ENCODE data around the gene SMAP1.
"Not testable (repeated sequence)": the region's sequence is repeated elsewhere in the genome, so short reads cannot be mapped to it uniquely, and the experiment has no call there.

SMAP1 gene

DNA sequence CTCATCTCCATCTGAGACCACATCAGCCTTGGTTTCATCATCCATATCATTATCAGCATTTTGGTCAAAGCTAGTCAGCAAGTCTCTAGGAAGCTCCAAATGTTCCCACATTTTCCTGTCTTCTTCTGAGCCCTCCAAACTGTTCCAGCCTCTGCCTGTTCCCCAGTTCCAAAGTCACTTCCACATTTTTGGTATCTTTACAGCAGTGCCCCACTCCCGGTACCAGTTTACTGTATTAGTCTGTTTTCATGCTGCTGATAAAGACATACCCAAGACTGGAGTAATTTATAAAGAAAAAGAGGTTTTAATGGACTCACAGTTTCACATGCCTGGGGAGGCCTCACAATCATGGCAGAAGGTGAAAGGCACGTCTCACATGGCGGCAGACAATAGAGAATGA is 74.8 kb downstream of the SMAP1 start:
- DNase-seq: not testable (repeated sequence)

DNA sequence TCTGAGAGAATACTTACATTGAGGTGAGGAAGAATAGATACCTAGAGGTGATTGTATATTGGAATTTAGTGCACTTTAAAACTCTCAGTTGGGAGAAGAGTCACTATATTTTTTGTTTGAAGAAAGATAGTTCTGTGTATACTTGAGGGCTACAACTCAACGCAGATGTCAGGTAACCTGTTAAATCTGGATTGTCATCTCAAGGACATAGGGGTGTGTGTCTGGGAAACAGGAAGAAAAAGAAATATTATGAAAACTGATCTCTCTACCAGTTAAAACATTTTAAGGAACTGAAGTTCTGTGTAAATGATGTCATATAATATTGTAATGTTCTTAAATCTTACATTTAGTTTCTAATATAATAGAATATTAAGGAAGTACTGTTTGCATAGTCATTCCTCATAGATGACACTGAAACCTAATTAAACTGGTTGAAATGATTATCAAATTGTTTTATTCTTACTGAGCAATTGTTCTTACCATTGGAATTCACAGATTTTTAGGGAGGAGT is 86.2 kb downstream of the SMAP1 start:
- no peak for DNase-seq

DNA sequence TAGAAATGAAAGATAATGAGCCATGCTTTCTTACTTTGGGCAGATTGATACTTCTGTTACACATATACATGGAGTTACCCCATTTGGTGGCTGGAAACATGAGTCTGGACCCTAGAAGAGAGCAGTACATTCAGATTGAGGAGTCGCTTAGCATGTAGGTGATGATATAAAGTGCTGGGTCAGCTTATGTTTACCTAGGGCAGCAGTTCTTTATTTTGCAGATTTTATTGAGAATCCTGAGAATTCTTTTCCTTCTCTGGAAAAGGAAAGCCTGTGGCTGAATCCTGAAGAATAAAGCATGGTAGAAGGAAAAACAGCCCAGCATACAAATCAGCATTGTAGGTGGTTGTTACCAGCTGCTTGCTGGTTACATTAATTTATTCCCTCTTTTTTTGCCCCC is 91.2 kb downstream of the SMAP1 start:
- no peak for DNase-seq

DNA sequence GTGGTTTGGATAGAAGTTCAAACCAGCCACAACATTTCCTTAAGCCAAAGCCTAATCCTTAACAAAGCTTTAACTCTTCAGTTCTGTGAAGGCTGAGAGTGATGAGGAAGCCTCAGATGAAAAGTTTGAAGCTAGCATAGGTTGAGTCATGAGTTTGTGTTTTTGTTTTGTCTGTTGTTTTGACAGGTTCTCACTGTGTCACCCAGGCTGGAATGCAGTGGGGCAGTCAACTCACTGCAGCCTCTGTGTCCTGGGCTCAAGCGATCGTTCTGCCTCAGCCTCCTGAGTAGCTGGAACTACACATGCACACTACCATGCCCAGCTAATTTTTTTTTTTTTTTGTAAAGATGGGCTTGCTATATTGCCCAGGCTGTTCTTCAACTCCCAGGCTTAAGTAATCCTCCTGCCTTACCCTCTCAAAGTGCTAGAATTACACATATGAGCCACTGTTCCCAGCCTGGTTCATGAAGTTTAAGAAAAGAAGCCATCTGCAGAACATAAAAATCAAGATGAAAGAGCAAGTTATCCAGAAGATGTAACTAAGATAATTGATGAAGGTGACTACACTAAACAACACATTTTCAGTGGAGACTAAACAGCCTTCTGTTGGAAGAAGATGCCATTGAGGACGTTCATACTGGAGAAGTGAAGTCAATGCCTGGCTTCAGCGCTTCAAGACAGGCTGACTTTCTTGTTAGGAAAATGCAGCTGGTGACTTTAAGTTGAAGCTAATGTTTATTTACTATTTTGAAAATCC is 96.2 kb downstream of the SMAP1 start:
- DNase-seq: no peak

DNA sequence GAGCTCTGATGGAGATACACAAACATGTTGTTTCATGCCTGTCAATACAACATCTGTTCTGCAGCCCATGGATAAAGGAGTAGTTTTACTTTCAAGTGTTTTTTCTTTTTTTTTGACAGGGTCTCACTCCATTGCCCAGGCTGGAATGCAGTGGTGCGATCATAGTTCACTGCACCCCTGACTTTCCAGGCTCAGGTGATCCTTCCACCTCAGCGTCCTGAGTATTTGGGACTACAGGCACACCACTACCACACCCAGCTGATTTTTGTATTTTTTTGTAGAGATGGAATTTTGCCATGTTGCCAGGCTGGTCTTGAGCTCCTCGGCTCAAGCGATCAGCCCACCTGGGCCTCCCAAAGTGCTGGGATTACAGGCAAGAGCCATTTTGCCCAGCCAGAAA is 97.0 kb downstream of the SMAP1 start:
- DNase-seq: no peak

DNA sequence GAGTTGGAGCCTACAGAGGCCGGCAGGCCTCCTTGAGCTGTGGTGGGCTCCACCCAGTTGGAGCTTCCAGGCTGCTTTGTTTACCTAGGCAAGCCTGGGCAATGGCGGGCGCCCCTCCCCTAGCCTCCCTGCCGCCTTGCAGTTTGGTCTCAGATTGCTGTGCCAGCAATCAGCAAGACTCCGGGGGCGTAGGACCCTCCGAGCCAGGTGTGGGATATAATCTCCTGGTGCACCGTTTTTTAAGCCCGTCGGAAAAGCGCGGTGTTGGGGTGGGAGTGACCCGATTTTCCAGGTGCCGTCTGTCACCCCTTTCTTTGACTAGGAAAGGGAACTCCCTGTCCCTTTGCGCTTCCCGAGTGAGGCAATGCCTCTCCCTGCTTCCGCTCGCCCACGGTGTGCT is 103.7 kb downstream of the SMAP1 start:
- not testable (repeated sequence) for DNase-seq

DNA sequence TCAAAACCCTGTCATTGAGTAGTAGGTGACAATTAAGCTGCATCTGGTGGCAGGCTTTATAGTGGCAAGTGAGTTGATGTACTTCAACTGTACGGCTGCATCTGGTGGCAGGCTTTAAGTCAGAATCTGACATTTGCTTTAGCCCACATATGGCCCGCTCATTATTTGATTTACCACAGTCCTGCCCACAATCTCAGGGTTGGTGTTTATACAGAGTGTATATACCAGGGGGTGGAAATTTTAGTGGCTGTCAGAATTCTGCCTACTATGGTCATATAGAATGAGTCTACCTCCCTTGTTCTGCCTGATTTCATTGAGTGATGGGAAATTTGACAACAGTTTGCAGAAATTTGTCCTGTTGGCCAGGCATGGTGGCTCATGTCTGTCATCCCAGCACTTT is 112.3 kb downstream of the SMAP1 start:
- DNase-seq: no peak

DNA sequence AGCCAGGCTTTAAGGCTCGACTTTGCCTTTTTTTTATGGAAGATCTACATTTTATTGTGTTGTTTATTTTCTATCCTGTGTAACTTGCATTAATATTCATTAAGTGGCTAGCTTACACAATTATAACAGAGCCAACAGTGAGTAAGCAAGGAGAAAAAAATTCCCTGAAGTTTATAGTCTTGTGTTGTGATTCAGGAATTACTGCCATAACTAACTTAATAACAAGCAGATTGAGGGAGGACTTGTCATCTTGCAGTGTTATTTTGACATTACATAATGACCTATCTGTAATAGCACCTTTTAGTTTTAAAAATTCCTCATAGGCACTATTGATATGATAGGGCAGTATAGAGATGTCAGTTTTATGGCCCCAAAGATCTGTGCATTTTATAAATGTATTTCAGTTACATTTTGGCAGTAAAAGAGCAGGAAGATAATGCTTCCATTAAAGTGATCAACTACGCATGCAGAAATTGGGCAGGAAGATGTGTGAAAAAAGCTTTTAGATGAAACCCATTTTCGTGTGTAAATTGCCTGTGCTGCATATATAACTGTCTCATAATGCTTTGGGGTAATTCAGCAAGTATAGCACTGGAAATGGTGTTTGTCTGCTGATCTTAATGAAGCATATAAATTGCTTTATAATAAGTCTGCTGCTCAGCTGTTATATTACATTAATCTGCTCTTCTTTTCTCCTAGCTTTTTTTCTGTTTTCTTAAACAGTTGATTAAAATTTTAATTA is 123.0 kb downstream of the SMAP1 start:
- no peak for DNase-seq

DNA sequence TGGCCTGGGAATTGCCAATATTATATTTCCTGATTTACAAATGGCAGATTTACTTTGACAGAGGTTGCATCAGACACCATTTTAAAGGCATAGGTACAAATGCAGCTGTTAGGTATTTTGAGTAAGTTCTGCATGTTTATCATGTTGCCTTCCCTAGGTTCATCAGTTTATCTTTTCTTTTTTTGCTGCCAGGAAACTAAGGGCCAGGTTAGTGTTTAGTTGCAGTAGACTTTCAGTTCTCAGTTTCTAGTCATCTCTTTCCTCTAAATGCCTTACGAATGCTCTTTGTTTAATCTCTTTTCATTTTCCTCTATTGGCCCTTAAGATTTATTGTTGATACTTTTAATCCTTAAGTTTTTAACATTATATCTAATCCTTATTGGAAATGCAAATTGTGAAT is 129.9 kb downstream of the SMAP1 start:
- no peak for DNase-seq

DNA sequence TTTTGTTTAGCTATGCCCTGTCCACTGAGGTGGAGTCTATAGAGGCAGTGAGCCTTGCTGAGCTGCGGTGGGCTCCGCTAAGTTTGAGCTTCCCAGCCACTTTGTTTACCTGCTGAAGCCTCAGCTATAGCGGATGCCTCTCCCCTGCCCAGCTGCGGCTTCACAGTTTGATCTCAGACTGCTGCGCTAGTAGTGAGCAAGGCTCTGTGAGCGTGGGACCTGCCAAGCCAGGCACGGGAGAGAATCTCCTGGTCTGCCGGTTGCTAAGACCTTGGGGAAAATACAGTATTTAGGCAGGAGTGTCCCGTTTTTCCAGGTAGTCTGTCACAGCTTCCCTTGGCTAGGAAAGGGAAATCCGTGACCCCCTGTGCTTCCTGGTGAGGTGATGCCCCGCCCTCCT is 138.4 kb downstream of the SMAP1 start:
- DNase-seq: no peak

DNA sequence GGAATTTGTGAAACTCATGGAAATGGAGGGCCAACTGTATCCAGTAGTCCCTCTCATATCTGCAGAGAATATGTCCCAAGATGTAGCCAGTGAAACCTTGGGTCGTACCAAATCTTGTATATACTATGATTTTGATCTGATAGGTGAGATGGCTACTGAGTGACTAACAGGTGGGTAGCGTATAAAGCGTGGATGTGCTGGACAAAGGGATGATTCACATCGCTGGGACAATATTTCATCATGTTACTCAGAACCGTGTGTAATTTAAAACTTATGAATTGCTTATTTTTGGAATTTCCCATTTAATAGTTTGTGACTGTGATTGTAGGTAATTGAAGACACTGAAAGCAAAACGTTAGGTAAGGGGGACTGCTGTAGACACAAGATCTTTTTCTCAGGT is 144.1 kb downstream of the SMAP1 start:
- no peak for DNase-seq

DNA sequence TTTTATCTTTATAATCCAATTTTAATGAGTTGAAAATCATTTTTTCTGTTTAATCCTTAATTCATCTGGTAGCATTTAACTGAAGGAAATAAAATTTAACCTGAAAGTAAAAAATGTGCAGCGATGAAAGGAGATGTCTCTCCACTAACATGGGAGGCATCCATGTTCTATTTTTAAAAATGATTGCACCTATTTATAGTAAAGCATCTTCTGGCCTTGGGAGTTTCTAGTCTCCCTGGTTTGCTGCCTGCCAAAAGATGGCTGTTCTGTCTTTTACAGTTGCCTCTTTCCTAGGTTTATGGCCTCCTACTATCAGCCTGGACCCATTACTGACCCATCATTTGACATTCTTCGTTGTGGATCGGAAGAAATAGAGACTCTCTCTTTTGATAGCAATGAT is 146.2 kb downstream of the SMAP1 start:
- no peak for DNase-seq

DNA sequence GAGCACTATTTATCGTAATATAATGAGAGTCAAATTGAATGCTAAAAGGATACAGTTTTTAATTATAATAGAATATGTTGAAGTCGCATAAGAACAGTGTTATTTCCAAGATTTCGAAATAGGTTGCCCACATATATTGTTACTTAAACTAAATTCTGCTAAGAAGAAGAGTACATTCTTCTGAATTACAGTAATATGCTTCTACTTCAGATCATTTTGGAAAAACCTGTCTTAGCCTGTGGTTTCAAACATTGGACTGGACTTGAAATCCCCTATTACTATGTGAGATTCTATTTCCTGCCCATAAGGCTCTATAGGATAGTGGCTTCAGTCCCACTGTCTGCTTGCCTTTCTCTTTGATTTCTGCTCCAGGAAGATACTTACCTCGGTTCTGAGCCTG is 152.0 kb downstream of the SMAP1 start:
- DNase-seq: no peak

DNA sequence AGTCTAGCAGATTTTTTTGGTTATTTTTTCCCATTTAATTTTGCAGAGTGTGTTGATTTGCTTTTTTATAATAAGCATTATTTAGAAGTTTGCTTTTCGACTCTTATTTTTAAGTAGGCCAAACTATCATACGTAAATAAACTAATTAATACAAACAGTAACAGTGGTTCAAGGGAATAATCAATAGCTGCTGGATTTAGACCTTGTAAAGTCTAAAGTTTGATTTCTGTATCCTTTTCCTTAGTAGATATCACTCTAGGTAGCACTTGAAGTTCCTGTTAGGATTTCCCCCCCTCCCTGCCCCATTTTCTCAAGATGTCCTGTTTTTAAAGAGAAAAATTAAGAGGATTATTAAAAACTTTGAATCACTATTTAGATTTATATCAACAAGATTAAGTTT is 153.1 kb downstream of the SMAP1 start:
- DNase-seq: no peak

DNA sequence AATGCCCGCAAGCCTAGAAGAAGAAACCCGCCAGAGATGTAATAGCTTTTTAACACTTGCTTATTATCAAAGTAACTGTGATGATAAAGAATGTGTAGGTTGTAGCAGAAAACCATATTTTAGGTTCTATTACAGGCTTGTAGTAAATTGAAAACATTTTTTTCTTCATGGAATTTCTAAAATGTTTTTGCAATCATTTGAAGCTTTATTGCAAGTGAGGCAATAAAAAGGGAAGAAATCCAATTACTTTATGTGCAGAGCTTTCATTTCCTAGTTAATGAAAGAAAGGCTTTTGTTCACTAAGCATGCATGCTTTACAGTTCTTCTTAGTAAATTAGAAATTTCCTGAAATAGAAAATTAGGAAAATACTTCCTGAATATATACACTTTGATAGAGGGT is 154.1 kb downstream of the SMAP1 start:
- no peak for DNase-seq

DNA sequence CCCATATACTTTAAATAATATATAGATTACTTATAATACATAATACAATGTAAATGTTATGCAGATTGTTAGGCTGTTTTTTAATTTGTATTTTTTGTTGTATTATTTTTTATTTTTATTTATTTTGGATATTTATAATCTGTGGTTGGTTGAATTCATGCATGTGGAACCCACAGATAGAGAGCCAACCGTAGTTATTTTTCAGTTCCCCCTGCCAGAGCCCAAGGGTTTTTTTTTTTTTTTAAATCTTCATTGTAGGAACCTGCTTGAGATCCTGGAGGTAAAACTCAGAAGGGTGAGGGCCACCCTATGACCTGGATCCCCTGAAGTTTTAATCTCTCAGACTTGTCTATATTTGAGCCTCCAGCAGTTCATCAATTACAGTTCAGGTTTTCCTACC is 156.0 kb downstream of the SMAP1 start:
- DNase-seq: no peak

DNA sequence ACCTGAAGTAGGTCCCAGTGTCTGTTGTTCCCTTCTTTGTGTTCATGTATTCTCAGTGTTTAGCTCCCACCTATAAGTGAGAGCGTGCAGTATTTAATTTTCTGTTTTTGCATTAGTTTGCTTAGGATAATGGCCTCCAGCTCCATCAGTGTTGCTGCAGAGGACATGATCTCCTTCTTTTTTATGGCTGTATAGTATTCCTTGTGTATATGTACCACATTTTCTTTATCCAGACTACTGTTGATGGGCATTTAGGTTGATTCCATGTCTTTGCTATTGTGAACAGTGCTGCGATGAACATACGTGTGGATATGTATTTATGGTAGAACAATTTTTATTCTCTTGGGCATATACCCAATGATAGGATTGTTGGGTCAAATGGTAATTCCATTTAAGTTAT is 163.7 kb downstream of the SMAP1 start:
- DNase-seq: no peak

DNA sequence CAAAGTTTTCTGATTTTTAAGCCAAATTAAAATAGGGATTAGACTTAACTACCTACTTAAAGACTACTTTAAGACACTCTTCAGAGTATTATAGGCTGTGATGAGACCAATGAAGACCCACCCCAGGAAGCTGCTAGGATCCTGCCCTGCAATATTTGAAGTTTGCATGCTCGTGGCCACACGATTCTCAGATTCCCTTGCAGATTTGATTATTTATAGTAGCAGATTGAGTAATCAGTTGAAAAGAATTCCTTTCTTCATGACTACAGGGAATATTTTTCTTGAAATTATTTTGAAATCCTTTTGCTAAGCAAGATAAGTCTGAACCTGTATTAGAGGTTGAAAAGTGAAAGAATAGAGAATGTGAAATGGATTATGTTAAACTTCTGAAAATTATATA is 166.8 kb downstream of the SMAP1 start:
- DNase-seq: no peak

DNA sequence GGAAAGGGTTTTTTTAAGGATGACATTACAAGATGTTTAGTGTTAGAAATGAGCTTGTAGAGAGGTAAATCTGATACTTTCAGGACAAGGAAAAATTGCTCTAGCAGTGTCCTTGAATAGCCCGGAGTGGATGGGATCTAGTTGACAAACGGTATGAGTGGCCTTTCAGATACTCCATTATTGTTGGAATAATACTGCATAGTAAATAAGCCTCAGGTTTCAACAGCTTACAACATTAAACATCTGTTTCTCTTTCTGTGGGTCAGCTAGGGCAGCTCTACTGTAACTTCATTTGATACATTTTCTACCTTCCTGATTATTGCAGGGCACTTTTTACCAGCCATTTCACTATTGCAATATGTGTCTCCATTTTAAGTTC is 171.2 kb downstream of the SMAP1 start:
- DNase-seq: no peak

DNA sequence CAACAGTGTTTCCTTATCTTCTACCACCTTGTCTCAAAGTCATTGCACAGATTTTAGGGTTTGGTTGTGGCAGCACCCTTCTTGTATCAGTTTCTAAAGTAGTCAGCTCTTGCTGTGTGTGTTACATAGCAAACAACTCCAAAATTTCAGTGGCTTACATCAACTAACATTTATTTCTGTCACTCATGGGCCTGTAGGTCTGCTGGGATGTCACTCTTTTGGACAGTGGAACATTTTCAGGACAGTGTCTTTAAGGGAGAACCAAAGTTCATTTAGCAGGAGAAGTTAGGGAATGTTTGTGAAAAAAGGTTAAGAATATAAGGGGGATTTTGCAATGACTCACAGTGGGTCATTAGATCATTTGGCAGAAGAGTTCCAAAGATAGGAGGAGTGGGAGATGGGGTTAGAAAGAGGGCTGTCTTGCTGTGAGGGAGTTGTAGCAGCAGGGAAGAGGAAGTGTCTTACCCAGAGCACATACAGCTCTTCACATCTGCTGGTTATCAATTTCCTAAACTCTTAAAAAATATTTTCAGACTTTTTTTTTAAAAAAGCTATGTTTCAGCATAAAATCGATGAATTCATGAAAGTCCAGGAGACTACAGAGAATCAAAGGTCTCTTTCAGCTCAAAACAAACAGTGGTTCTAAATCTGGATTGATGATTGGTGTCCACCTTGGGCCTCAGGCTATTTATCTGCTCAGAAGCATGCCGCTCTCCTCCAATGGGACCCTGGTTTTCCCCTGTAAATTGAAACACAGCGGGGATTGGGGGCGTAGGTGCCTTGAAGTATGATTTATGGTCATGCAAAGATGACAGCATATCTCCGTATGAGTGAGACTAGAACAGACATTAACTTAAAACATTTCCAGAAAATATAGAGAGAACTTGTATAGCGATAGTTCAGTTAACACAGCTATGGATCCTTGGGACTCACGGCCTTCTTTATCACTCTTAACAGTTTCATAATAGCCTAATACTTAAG is 171.9 kb downstream of the SMAP1 start:
- no peak for DNase-seq

DNA sequence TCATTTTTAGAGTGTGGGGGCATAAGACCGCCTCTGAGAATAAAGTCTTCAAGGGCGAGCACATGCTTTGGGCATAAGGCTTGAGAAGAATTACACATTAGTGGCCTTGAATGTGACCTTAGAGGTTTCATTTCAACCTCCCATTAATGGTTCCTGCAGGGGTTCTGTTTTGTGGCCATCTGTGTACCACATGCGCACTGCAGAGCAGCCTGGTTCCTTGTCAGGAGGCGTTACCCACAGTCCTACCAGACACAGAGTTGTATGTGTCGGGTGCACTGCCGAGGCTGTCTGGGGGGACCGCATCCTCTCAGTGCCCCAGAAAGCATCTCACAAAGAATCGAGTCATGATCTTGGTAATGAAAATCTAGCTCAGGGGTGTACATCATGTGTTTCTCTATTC is 173.4 kb downstream of the SMAP1 start:
- DNase-seq: no peak

DNA sequence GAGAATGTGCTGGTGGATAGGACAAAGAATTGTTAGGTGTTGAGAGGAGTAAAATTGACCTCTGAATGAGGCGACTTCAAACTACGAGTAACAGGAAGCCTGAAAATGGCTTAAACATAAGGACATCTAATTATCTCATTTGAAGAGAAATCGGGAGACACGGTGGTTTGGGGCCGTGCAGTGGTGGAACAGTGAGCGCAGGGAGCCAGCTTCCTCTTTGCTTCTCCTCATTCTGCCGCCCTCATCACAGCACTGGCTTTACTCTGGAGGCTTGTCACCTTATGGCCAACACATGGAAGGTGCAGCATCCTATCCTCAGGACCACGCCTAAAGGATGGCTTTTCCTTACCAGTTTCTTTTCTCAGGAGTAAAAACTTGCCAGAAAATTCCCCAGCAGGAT is 174.9 kb downstream of the SMAP1 start:
- no peak for DNase-seq

DNA sequence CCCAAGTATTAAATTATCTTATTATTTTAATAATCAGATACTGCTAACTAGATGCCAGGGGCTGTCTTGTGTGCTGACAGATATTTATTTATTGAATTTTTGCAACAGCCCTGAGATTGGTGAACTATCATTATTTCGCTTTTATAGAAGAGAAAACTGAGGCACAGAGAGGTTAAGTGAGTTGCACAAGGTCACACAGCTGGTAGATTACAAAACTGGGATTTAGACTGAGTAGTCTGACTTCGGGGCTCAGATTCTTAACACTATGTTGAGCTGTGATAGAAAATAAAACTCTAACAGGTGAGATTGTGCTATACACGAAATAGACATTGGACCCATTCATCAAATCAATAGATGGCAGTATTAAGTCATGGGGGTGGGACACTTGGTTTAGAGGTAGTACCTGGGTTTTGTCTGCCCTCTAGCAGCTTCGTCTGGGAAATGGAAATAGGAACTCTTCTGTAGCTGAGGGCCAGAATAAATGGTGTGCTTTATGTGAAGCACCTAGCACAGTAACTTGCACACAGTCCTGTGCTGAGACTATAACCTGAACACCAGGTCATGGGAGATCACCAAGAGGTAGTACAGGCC is 175.7 kb downstream of the SMAP1 start:
- no peak for DNase-seq
